T47D (cell line): ENCODE data around the gene RNH1.
"Not testable (repeated sequence)": the region's sequence is repeated elsewhere in the genome, so short reads cannot be mapped to it uniquely, and the experiment has no call there.

Source experiments
- DNase-seq, 2 experiments: peaks; one replicate each; pipeline versions ENCODE4 v3.0.0 to v3.0.0-alpha.2; 2011 to 2012; ENCODE audit warnings: low read depth in 1 of 2, low spot score in 1 of 2
- JUND ChIP-seq: IDR thresholded peaks from 2 replicates; pipeline ENCODE4 v1.6.1; 2012; ENCODE audit warnings: low read depth
- in situ Hi-C: cut with HindIII; loops from 2 replicates; pipeline ENCODE4 v1.10.0; 2016; ENCODE audit warnings: low sequenced_read_pairs, low pct_unique_long_range_greater_than_20kb

RNH1 gene

GRCh38 chr11:521177-521688 is 14.2 kb upstream of the RNH1 start:
- TF ChIP-seq JUND, result no peak
- in situ Hi-C loops, result no loop called here
- DNase-seq, result no peak

DNA sequence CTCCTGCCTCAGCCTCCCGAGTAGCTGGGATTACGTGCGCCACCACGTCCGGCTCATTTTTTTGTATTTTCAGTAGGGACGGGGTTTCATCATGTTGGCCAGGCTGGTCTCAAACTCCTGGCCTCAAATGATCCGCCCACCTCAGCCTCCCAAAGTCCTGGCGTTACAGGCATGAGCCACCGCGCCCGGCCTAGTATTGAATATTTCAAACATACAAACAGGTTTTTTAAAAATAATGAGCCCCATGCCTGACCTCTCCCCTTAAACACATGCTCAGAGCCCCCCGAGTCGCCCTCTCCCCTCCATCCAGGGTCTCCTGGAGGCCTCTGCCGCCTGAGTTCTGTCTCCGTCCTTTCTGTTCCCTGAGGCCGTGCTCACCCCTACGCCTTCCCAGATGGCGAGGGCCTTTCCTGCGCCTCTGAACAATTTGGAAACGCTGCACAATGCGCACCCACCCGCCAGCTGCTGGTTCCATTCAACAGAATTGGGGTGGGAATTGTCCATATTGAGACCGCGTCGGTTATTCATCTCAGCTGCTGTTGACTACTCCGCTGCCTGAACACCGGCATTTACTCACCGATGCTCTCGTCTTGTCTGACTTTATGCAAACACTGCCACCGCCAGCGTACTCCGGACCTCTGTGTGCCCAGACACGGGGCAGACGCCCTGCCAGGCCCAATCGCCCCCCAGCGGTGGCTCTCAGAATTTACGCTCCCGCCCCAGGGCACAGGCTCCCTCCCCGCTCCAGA is 13.6 kb upstream of the RNH1 start:
- in situ Hi-C loops, result no loop called here
- no peak for DNase-seq
- no peak for TF ChIP-seq JUND

DNA sequence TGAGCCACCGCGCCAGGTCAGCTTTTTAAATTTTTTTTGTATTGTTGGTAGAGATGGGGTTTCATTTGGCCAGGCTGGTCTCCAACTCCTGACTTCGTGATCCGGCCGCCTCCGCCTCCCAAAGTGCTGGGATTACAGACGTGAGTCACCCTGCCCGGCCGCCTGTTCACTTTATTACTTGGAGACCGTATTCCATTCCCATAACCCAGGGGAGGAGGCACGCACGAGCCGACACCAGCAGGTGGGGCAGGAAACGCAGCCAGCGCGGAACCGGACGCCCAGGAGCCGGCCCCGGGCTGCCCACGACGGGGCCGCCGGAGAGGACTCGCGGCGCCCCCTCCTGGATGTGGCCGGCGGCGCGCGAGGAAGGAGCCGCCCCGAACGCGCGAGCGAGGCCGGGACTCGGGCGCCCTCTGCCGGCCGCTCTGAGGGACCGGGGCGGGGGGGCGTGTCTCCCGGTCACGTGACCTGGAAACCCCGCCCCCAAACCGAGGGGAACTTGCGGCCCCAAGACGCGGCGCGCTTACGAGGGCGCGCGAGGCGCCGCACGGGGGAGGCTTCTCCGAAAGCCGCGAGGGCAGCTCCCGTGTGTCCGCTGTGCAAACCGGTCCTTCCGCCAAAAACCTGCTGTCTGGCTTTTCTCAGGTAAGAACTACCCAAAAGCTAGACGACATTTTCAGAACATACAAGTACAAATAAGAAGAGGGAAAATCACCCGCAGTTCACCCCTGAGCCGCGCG is 11.6 kb upstream of the RNH1 start:
- peak; percentile 67 to 94 for DNase-seq
- in situ Hi-C loops, result no loop called here
- no peak for TF ChIP-seq JUND

DNA sequence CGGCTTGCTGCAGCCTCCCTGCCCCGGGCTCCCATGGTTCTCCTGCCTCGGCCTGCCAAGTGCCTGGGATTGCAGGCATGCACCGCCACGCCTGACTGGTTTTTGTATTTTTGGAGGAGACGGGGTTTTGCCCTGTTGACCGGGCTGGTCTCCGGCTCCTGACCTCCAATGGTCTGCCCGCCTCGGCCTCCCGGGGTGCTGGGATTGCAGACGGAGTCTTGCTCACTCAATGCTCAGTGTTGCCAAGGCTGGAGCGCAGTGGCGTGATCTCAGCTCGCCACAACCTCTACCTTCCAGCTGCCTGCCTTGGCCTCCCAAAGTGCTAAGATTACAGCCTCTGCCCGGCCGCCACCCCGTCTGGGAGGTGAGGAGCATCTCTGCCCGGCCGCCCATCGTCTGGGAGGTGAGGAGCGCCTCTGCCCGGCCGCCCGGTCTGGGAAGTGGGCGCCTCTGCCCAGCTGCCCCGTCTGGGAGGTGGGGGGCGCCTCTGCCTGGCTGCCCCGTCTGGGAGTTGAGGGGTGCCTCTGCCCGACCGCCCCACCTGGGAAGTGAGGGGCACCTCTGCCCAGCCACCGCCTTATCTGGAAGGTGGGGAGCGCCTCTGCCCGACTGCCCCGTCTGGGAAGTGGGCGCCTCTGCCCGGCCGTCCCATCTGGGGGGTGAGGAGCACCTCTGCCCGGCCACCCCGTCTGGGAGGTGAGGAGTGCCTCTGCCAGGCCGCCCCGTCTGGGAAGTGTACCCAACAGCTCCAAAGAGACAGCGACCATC is 10.1 kb upstream of the RNH1 start:
- in situ Hi-C loops, result not testable (repeated sequence)

DNA sequence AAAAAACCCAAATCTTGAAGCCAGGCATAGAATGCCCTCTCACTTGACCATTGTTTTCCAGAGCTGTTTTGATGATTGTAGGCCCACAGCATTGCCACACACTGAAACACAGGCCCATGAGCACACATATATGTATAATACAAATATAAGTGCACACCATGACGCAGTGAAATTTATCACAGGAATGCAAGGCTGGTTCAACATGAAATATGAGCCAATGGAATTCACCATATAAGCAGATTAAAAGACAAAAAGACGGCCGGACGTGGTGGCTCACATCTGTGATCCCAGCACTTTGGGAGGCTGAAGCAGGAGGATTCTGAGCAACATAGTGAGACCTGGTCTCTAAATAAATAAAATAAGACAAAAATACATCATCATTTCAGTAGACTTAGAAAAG is 9.4 kb upstream of the RNH1 start:
- TF ChIP-seq JUND, result no peak
- in situ Hi-C loops, result no loop called here
- DNase-seq, result no peak

More for the DNA sequence above, 10.1 kb upstream of the RNH1 start:
- DNase-seq, result not testable (repeated sequence)

- TF ChIP-seq JUND, result no peak
- peak in 1 of 2 experiments; percentile 64 for DNase-seq
- in situ Hi-C loops, result no loop called here
Measured at GRCh38 chr11:515131-515530, 8.1 kb upstream of the RNH1 start.

- in situ Hi-C loops, result no loop called here
Measured at GRCh38 chr11:514606-515005, 7.6 kb upstream of the RNH1 start.

DNA sequence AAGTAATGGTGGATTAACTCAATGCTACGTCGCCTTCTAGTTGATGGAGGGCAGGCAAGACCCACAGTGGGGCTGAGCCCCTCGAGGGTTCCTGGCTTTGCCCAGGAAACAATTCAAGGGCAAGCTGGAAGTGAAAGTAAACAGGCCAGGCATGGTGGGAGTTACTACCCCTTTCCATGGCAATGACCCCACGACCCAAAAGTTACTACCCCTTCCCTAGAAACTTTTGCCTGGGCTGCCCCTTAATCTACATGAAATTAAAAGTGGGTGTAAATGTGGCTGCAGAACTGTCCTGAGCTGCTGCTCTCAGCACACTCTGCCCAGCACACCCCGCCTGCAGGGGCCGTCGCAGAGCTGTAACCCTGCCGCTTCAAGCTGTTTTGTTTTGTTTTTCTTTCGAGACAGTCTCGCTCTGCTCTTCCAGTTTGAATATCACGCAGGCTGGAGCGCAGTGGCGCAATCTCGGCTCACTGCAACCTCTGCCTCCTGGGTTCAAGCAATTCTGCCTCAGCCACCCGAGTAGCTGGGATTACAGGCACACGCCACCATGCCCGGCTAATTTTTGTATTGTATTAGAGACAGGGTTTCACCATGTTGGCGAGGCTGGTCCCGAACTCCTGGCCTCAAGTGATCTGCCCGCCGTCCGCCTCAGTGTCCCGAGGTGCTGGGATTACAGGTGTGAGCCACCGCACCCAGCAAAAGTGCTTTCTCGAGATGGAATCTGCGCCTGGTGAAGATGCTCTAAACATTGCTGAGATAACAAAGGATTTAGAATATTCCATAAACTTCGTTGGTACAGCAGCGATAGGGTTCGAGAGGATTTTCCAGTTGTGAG is 5.9 kb upstream of the RNH1 start:
- in situ Hi-C loops, result no loop called here
- no peak for TF ChIP-seq JUND
- no peak for DNase-seq

More at GRCh38 chr11:514606-515005, 7.6 kb upstream of the RNH1 start:
- TF ChIP-seq JUND, result no peak
- DNase-seq, result no peak

DNA sequence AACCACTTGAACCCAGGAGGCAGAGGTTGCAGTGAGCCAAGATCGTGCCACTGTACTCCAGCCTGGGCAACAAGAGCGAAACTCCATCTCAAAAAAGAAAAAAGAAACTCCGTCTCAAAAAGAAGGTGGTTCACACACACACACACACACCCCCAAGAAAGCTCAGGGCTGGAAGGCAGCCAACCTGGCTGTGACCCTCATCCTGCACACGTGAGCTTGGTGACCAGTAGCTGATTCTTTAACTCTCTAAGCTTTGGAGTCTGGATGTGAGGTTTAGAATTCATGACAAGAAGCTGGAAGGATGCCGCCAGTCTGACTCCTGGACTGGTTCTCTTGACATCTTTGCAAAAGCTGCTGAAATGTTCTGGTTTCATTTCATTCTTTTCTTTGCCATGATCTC is 1.9 kb upstream of the RNH1 start:
- no peak for DNase-seq
- TF ChIP-seq JUND, result no peak
- in situ Hi-C loops, result no loop called here

- no peak for DNase-seq
- TF ChIP-seq JUND, result no peak
- in situ Hi-C loops, result no loop called here
Measured at GRCh38 chr11:507727-508515, 879 bp upstream of the RNH1 start.

- peak; percentile 91 to 95 for DNase-seq
- in situ Hi-C loops, result no loop called here
- TF ChIP-seq JUND, result no peak
Measured at GRCh38 chr11:506238-506994, 626 bp downstream of the RNH1 start.
